ENCODE data around the gene RNF144A.

GRCh38 chr2:7040547-7040946 lies 123.3 kb downstream of the RNF144A start:
- TF ChIP-seq CTCF (IDR thresholded peaks at IDR 0.05) (no peak), POLR2A (IDR thresholded peaks at IDR 0.05) (no peak)
